Right ventricle myocardium superior (tissue), 1 donor: ENCODE measurements around the gene HSPA4. TPM values are rescaled to one million over a fixed set of nuclear protein-coding genes. Genes with fewer than 3 reads are reported as not detected.
"Not testable (repeated sequence)": the region's sequence is repeated elsewhere in the genome, so short reads cannot be mapped to it uniquely, and the experiment has no call there.

Source experiments
- ATAC-seq: fragments of 200-7000 bp; cut with Tn5 transposase; one replicate; pipeline ENCODE4 v1.9.1; 2020; ENCODE audit warnings: mild to moderate bottlenecking; ENCODE audit not compliant: poor library complexity
- DNase-seq: peaks from one replicate; pipeline ENCODE4 v3.0.0-alpha.2; 2020
- intact Hi-C: fragments of 100-400 bp; cut with DNase I; formaldehyde crosslinking; loops from one replicate; pipeline ENCODE4 v1.11.2; 2022
- total RNA-seq: library from RNA; stranded (reverse); fragmentation: NEBNext Ultra II Directional; extraction: Animal tissue kit (Norgen Biotek cat#: 25700); gene quantifications from one replicate; pipeline ENCODE4 v1.2.1, GENCODE V29; 2021
- donor health status: DM: no; HTN: yes; CAD: no; lungs with severe emphysema.

HSPA4 gene
- total RNA-seq, 1 donor from 2014 or later, result 68.8 TPM

GRCh38 chr5:133116601-133117000 lies 64.8 kb downstream of the HSPA4 start:
- intact Hi-C loops, result loop anchor here (10.0 kb wide), 1 partner anchor 208 kb away; no protein-coding TSS in a partner anchor
- ATAC-seq (no peak), DNase-seq (no peak)

- no peak for ATAC-seq
- DNase-seq, result no peak
- intact Hi-C loops, result loop anchor here (10.0 kb wide), 1 partner anchor 207 kb away; no protein-coding TSS in a partner anchor
Observed at GRCh38 chr5:133117166-133117911, 65.5 kb downstream of the HSPA4 start.

GRCh38 chr5:133117912-133118445 lies 66.2 kb downstream of the HSPA4 start:
- intact Hi-C loops, result loop anchor here (10.0 kb wide), 1 partner anchor 207 kb away; no protein-coding TSS in a partner anchor
- no peak for ATAC-seq
- no peak for DNase-seq

GRCh38 chr5:133118741-133119140 lies 66.9 kb downstream of the HSPA4 start:
- DNase-seq, result no peak
- ATAC-seq, result no peak
- intact Hi-C loops, result loop anchor here (10.0 kb wide), 1 partner anchor 206 kb away; no protein-coding TSS in a partner anchor

DNA sequence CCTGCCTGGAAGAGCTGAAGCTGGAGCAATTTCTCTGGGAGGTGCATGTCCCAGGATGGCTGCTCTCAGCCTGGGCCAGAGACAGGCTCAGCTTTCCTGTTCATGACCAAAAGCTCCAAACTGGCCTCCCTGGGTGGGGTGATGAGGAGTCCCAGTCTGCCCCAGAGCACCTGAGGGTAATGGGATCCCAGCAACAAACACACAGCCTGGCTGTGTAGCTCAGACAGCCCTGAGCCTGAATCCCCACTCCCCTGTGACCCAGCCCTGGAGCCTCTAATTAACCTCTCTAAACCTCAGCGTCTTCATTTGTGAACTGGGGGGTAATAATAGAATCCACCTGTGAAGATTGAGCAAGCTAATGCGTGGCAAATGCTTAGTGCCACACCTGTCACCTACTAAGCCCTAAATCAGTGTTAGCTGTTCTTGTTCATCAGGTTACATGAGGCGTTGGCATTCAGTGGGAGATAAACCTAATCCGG lies 67.5 kb downstream of the HSPA4 start:
- intact Hi-C loops, result loop anchor here (10.0 kb wide), 1 partner anchor 206 kb away; no protein-coding TSS in a partner anchor
- no peak for DNase-seq
- no peak for ATAC-seq

- intact Hi-C loops, result no loop called here
- DNase-seq, result no peak
- peak; percentile 12 for ATAC-seq
Observed at GRCh38 chr5:133120156-133120750, 68.4 kb downstream of the HSPA4 start.

- DNase-seq (no peak), ATAC-seq (no peak)
- intact Hi-C loops, result no loop called here
Observed at GRCh38 chr5:133121080-133121479, 69.3 kb downstream of the HSPA4 start.

GRCh38 chr5:133121611-133122150 lies 69.9 kb downstream of the HSPA4 start:
- DNase-seq (no peak), ATAC-seq (no peak)
- intact Hi-C loops, result no loop called here

DNA sequence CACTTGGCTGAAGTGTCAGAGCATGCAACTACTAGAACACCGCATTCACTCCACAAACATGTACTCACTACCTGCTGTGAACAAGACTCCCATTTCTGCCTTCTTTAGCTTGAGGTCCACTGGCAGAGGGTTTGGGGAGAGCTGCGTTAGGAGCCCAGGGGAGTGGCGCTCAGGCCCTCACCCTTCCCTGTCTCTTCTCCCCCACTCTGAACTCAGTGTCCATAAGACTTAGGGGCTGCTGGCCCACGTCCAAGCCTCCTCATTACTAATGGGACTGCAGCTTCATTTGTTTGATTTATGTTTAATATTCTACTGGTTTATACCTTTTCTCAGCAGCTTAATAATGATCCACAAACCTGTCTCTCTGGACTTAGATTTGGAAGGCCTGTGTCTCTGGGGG lies 70.9 kb downstream of the HSPA4 start:
- no peak for ATAC-seq
- intact Hi-C loops, result no loop called here

DNA sequence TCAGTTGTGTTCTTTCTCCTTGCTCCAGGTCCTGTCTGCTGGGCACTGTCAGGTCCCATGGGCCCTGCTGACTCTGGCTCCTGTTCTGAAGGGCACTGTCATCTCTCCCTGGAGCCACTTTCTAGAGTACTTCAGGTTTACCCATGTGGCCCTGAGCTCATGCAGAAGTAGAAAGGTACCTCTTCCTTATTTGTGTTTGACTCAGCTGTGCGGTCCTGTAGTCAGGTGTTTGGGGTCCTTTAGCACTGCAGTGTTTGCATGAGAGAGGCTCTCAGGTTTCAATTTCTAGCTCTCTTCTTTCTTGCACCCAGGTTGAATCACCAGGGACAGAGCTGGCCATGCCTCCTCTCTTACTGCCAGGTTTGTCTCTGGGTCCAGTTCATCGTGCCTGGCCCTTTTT lies 71.5 kb downstream of the HSPA4 start:
- no peak for ATAC-seq
- no peak for DNase-seq
- intact Hi-C loops, result no loop called here

More for the DNA sequence above, 70.9 kb downstream of the HSPA4 start:
- DNase-seq, result no peak

DNA sequence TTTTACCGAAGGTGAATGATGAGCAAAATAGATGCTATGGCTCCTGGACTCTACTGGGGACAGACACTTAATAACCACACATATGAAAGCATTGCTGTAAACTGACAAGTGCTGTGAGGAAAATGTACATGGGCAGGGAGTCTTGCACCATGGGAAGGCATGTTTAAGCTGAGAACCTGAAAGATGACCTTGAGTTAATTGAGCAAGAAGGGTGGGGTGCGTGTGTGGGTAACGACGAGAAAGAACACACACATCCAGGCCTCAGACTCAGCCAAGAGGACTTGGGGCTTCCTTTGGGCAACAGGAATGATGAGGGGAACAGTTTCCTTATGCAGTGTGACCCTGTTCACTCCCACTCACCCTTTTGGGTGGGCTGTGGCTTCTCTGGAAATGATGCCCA lies 73.1 kb downstream of the HSPA4 start:
- DNase-seq (no peak), ATAC-seq (no peak)
- intact Hi-C loops, result no loop called here

DNA sequence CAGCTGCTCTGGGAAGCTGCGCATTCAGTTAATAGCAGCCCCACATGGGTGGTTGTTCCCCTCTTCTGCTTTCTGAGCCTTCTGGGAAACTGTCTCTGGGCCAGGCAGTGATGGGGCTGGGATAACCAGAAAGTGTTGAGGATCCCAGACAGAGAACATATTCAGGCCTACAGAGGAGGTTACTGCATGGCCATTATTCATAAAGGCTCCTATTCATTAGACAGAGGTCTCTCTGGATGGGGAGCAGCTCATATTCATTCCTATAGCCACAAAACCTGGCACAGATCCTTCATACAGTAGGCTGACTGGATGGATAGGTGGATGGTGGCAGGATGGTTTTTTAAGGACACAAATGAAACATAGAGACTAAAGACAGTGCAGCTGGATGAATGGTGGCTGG lies 76.3 kb downstream of the HSPA4 start:
- ATAC-seq, result no peak
- no peak for DNase-seq
- intact Hi-C loops, result no loop called here

- no peak for ATAC-seq
- intact Hi-C loops, result no loop called here
- DNase-seq, result no peak
Observed at GRCh38 chr5:133129289-133129688, 77.5 kb downstream of the HSPA4 start.

DNA sequence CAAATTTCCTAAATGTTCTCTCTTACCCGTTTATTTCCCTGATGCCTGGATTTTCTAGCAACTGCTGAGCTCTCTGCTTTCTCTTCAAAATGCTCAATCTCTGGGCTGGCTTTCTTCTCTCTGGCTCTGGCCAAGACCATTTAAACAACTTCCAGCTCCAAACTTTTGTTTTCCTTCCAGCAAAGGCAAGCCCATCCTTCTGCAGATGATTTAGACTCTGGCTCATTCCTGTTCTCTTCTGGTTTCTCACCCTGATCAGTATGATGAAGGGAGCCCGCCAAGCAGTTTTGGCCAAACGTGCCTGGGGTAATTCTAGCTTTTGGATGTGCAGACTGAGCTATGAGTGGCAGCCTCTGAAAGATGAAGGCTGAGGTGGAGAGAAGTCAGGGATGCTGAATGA lies 78.1 kb downstream of the HSPA4 start:
- no peak for ATAC-seq
- intact Hi-C loops, result no loop called here
- no peak for DNase-seq

DNA sequence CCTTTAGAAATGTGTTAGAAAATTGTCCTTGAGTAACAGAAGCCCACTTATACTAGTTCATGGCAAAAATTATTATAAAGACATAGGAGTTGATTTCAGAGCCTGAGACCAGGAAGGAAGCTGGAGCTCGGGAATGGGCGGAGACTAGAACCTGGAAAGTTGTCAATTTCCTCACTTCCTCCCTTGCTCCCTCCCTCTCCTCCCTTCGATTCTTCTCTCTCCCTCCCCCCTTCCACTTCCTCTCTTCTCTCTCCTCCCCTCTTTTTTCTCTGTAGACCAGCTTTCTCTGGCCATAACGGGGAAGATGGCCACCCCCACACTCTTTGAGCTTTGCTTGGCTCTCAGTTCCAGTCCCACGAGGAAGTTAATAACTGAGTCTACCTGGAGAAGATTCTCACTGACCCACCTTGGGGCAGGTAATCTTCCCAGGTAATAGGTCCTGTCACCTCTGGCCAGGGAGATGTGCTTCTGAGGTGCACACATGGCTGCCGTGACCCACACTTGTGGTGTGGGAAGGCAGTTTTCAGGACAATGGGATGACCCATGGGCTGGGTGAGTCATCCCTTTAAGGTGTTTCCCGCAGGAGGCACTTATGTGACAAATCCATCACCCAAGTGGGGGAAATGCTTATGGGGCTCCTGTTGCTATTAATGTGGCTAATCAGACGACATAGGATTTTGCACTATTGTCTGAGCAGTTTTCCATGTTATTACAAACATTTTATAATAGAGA lies 78.7 kb downstream of the HSPA4 start:
- DNase-seq, result no peak
- ATAC-seq, result no peak
- intact Hi-C loops, result no loop called here

GRCh38 chr5:133132717-133133116 lies 80.9 kb downstream of the HSPA4 start:
- ATAC-seq (no peak), DNase-seq (no peak)
- intact Hi-C loops, result no loop called here

- DNase-seq, ATAC-seq, intact Hi-C loops: not testable (repeated sequence)
Observed at GRCh38 chr5:133133241-133133640, 81.4 kb downstream of the HSPA4 start.

DNA sequence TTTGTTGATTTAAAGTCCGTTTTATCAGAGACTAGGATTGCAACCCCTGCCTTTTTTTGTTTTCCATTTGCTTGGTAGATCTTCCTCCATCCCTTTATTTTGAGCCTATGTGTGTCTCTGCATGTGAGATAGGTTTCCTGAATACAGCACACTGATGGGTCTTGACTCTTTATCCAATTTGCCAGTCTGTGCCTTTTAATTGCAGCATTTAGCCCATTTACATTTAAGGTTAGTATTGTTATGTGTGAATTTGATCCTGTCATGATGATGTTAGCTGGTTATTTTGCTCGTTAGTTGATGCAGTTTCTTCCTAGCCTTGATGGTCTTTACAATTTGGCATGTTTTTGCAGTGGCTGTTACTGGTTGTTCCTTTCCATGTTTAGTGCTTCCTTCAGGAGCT lies 85.1 kb downstream of the HSPA4 start:
- ATAC-seq, intact Hi-C loops, DNase-seq: not testable (repeated sequence)

GRCh38 chr5:133140311-133140710 lies 88.5 kb downstream of the HSPA4 start:
- intact Hi-C loops, result no loop called here
- DNase-seq, result no peak

More at GRCh38 chr5:133140311-133140710, 88.5 kb downstream of the HSPA4 start:
- ATAC-seq, result no peak
